Measurements from ENCODE around the gene NMT1.
A peak's percentile ranks its signal among the peaks of the same experiment; 100 is the strongest.

Gene NMT1

DNA sequence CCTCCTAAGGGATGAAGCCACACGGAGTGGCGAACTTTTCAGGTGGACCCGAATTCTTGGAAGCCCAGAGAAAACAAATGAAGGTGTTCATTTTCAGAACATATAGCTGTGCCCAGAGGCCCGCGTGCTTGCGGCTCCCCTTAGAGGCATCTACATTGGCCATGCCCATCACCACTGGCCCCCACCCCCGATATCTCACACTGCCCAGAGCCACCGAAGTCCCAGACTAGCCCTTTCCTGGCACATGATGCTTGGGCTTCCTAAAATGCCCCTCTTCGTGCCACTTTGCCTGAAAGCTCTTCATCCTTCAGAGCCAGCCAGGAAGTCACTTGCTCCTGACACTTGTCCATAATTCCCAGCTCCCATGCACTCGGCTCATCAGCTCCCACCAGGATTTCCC, 85.0 kb downstream of the NMT1 start (continued):
- TF ChIP-seq, protein P1, sequence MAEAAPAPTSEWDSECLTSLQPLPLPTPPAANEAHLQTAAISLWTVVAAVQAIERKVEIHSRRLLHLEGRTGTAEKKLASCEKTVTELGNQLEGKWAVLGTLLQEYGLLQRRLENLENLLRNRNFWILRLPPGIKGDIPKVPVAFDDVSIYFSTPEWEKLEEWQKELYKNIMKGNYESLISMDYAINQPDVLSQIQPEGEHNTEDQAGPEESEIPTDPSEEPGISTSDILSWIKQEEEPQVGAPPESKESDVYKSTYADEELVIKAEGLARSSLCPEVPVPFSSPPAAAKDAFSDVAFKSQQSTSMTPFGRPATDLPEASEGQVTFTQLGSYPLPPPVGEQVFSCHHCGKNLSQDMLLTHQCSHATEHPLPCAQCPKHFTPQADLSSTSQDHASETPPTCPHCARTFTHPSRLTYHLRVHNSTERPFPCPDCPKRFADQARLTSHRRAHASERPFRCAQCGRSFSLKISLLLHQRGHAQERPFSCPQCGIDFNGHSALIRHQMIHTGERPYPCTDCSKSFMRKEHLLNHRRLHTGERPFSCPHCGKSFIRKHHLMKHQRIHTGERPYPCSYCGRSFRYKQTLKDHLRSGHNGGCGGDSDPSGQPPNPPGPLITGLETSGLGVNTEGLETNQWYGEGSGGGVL (tag by site-specific recombination; IDR thresholded peaks at IDR 0.05): no peak
- TF ChIP-seq YY1 (tag by site-specific recombination; IDR thresholded peaks at IDR 0.05) (no peak), ZNF768 (tag by site-specific recombination; IDR thresholded peaks at IDR 0.05) (no peak)

GRCh38 chr17:45146592-45146889, 85.4 kb downstream of the NMT1 start:
- POLR2A ChIA-PET: interaction anchor here (0.6 to 8.3 kb wide), 3 partner anchors 9 to 947 kb away, joined by 4 to 700 read pairs (median 192); partner anchors contain the start of genes ACBD4, ATXN7L3 and HEXIM2
- no peaks in the 10 kb centered on the region for H3K9me3 ChIP-seq (ENCODE audit: control insufficient read depth, insufficient read depth, low read depth, low read length)
- TF ChIP-seq ZBTB10 (tag by site-specific recombination; IDR thresholded peaks at IDR 0.05): no peak
- no peak for TF ChIP-seq ZNF16 (tag by site-specific recombination; IDR thresholded peaks at IDR 0.05; ENCODE audit: low read depth)
- TF ChIP-seq SETDB1 (IDR thresholded peaks at IDR 0.05; ENCODE audit: insufficient read length, low read length): no peak
- peak overlapping the region; percentile 92 for H3K27ac ChIP-seq (ENCODE audit: extremely low read depth, low read depth, low read length)
- peak overlapping the region; percentile 72 for H3K4me3 ChIP-seq (ENCODE audit: low read depth, low read length)
- peaks cover 6% of the 10 kb centered on the region; the same call in 1 of the 2 replicates for H3K4me1 ChIP-seq (ENCODE audit: control insufficient read depth, insufficient read depth, low read length)
- CTCF ChIA-PET: interaction anchor here (0.6 to 1.8 kb wide), 3 partner anchors 11 to 67 kb away, joined by 3 to 29 read pairs (median 11); partner anchors contain the start of gene ACBD4
- peaks cover 0 to 6% of the 10 kb centered on the region in 2 experiments; a peak in 1 of 3 replicates for H3K36me3 ChIP-seq (ENCODE audit: control insufficient read depth in 2 of 2, insufficient read depth in 1 of 2, low read length in 2 of 2)

DNA sequence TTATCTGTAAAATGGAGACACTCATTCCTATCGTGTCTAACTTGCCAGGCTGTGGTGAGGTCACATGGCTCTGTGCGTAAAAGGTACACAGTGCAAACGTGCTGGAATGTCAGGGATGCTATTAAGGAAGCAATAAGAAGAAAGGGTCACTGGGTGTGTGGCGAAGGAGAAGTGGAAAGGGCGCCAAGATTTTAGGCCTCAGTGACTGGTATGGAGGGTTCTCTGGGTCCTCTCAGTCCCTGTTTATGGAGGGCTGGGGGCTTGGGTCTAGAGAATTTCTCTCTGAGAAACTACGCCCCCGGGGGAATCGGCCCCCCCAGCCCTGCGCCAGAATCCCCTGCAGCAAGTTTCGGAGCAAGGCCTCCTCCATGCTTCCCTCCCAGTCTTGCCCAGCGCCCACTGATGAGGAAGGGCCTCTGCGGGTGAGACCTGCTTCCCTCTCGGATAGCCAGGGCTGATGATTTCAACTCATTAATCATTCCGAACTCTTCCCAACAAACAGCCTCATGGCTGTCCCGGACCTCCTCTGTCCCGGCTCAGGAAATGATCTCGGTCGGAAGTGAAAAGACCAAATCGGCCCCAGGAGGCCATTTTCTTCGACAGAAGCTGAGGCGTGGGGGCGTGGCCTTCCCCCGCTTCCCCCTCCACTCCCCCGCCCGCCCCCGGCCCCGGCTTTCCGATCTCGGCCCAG, 85.9 kb downstream of the NMT1 start:
- no peaks in the 10 kb centered on the region for H3K9me3 ChIP-seq (ENCODE audit: control insufficient read depth, insufficient read depth, low read depth, low read length)
- peaks cover 0 to 6% of the 10 kb centered on the region in 2 experiments; a peak in 1 of 3 replicates for H3K36me3 ChIP-seq (ENCODE audit: control insufficient read depth in 2 of 2, insufficient read depth in 1 of 2, low read length in 2 of 2)
- CTCF ChIA-PET: interaction anchor here (0.6 to 10.8 kb wide), 5 partner anchors 12 to 52 kb away, joined by 3 to 209 read pairs (median 29); partner anchors contain the start of genes ACBD4 and PLCD3
- peaks cover 10% of the 10 kb centered on the region; the same call in 1 of the 2 replicates for H3K4me1 ChIP-seq (ENCODE audit: control insufficient read depth, insufficient read depth, low read length)
- peak overlapping the region; percentile 92 for H3K27ac ChIP-seq (ENCODE audit: extremely low read depth, low read depth, low read length)
- peak overlapping the region; percentile 72 for H3K4me3 ChIP-seq (ENCODE audit: low read depth, low read length)
- POLR2A ChIA-PET: interaction anchor here (2.0 to 8.3 kb wide), 8 partner anchors 9 to 101 kb away, joined by 8 to 700 read pairs (median 56); partner anchors contain the start of genes ACBD4, FMNL1, HEXIM2 and NMT1
- TF ChIP-seq ZNF473 (tag by site-specific recombination; IDR thresholded peaks at IDR 0.05) (no peak), ZNF664 (tag by site-specific recombination; IDR thresholded peaks at IDR 0.05) (no peak), ZNF843 (tag by site-specific recombination; IDR thresholded peaks at IDR 0.05) (no peak), BCL11A (tag by site-specific recombination; IDR thresholded peaks at IDR 0.05; ENCODE audit: low read depth) (no peak), ZNF777 (tag by site-specific recombination; IDR thresholded peaks at IDR 0.05; ENCODE audit: borderline replicate concordance) (no peak), ZNF610 (tag by site-specific recombination; IDR thresholded peaks at IDR 0.05; ENCODE audit: borderline replicate concordance) (no peak), ZFP3 (tag by site-specific recombination; IDR thresholded peaks at IDR 0.05; ENCODE audit: low read depth) (no peak), ZBTB44 (tag by site-specific recombination; IDR thresholded peaks at IDR 0.05) (no peak), ZBTB26 (tag by site-specific recombination; optimal IDR thresholded peaks at IDR 0.05) (no peak), ZNF792 (tag by site-specific recombination; IDR thresholded peaks at IDR 0.05) (no peak), EGR2 (tag by site-specific recombination; IDR thresholded peaks at IDR 0.05; ENCODE audit: low read depth) (peak; percentile 7; the same call in 1 of the 2 replicates), ZNF146 (tag by site-specific recombination; IDR thresholded peaks at IDR 0.05) (no peak), ZNF19 (tag by site-specific recombination; IDR thresholded peaks at IDR 0.05; ENCODE audit: low read depth) (no peak)
- TF ChIP-seq, protein P2, sequence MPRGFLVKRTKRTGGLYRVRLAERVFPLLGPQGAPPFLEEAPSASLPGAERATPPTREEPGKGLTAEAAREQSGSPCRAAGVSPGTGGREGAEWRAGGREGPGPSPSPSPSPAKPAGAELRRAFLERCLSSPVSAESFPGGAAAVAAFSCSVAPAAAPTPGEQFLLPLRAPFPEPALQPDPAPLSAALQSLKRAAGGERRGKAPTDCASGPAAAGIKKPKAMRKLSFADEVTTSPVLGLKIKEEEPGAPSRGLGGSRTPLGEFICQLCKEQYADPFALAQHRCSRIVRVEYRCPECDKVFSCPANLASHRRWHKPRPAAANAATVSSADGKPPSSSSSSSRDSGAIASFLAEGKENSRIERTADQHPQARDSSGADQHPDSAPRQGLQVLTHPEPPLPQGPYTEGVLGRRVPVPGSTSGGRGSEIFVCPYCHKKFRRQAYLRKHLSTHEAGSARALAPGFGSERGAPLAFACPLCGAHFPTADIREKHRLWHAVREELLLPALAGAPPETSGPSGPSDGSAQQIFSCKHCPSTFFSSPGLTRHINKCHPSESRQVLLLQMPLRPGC (tag by site-specific recombination; IDR thresholded peaks at IDR 0.05): no peak; the same call in 1 of the 2 replicates
- TF ChIP-seq, protein P3, sequence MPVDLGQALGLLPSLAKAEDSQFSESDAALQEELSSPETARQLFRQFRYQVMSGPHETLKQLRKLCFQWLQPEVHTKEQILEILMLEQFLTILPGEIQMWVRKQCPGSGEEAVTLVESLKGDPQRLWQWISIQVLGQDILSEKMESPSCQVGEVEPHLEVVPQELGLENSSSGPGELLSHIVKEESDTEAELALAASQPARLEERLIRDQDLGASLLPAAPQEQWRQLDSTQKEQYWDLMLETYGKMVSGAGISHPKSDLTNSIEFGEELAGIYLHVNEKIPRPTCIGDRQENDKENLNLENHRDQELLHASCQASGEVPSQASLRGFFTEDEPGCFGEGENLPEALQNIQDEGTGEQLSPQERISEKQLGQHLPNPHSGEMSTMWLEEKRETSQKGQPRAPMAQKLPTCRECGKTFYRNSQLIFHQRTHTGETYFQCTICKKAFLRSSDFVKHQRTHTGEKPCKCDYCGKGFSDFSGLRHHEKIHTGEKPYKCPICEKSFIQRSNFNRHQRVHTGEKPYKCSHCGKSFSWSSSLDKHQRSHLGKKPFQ (tag by site-specific recombination; IDR thresholded peaks at IDR 0.05): no peak

All from HEK293 (cell line).